HL-60 (cell line): Measurements from ENCODE around the gene TMEM221.
"Not testable (repeated sequence)": the region's sequence is repeated elsewhere in the genome, so short reads cannot be mapped to it uniquely, and the experiment has no call there.

Source experiments
- DNase-seq, 2 experiments: peaks; one replicate each; pipeline ENCODE4 v3.0.0-alpha.2; 2010 to 2020; ENCODE audit warnings: low read depth in 1 of 2, low spot score in 1 of 2
- H3K27ac ChIP-seq: fragments of 250-450 bp; sonication (Bioruptor Pico); replicated peaks from 2 replicates; pipeline ENCODE4 v1.5.1; 2020; ENCODE audit warnings: mild to moderate bottlenecking, moderate library complexity
- H3K27me3 ChIP-seq: fragments of 250-450 bp; sonication (Bioruptor Pico); 2 replicates; pipeline ENCODE4 v1.5.1; 2021; ENCODE audit warnings: mild to moderate bottlenecking, moderate library complexity; ENCODE audit not compliant: insufficient read depth, poor library complexity, severe bottlenecking
- H3K4me3 ChIP-seq: replicated peaks from 2 replicates; pipeline ENCODE4 v1.5.1; 2011; ENCODE audit warnings: mild to moderate bottlenecking, control low read depth, low read length; ENCODE audit not compliant: insufficient read depth
- GABPA ChIP-seq: IDR thresholded peaks from 2 replicates; pipeline ENCODE4 v1.6.1; 2012; ENCODE audit warnings: low read depth
- POLR2AphosphoS5 ChIP-seq: IDR thresholded peaks from 2 replicates; pipeline ENCODE4 v1.6.1; 2012; ENCODE audit warnings: low read depth
- SPI1 ChIP-seq: IDR thresholded peaks from 2 replicates; pipeline ENCODE4 v1.6.1; 2012; ENCODE audit warnings: low read depth, mild to moderate bottlenecking, borderline replicate concordance
- TF ChIP-seq, protein P1 (sequence below): IDR thresholded peaks from one replicate; pipeline ENCODE4 v1.5.1; 2011; ENCODE audit warnings: low read length, control low read depth, inconsistent platforms; ENCODE audit not compliant: insufficient read depth
- TF ChIP-seq, protein P2 (sequence below): IDR thresholded peaks from 2 replicates; pipeline ENCODE4 v1.6.1; 2012; ENCODE audit warnings: low read depth; ENCODE audit not compliant: insufficient replicate concordance

Gene TMEM221

DNA sequence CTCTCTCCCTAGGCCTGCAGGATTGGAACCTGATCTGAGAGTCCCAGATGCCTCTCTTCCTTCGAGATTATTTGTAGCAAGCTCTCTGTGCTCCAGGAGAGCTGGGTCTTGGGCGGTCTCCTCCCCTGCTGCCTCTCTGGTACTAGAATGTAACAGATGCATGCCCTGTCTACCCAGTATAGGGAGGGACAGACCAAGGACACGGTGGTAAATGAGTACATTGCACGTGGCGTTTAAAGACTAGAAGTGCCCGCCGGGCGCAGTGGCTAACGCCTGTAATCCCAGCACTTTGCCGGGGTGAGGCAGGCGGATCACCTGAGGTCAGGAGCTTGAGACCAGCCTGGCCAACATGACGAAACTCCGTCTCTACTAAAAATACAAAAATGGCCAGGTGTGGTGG lies 33.5 kb upstream of the TMEM221 start:
- Histone ChIP-seq H3K27me3 (no peaks in the 10 kb centered on the region), H3K27ac (no peak overlapping the region), H3K4me3 (no peak overlapping the region)
- DNase-seq: no peak
- TF ChIP-seq, protein P1, sequence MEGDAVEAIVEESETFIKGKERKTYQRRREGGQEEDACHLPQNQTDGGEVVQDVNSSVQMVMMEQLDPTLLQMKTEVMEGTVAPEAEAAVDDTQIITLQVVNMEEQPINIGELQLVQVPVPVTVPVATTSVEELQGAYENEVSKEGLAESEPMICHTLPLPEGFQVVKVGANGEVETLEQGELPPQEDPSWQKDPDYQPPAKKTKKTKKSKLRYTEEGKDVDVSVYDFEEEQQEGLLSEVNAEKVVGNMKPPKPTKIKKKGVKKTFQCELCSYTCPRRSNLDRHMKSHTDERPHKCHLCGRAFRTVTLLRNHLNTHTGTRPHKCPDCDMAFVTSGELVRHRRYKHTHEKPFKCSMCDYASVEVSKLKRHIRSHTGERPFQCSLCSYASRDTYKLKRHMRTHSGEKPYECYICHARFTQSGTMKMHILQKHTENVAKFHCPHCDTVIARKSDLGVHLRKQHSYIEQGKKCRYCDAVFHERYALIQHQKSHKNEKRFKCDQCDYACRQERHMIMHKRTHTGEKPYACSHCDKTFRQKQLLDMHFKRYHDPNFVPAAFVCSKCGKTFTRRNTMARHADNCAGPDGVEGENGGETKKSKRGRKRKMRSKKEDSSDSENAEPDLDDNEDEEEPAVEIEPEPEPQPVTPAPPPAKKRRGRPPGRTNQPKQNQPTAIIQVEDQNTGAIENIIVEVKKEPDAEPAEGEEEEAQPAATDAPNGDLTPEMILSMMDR: no peak
- TF ChIP-seq GABPA (no peak), SPI1 (no peak), POLR2AphosphoS5 (no peak)
- TF ChIP-seq, protein P2, sequence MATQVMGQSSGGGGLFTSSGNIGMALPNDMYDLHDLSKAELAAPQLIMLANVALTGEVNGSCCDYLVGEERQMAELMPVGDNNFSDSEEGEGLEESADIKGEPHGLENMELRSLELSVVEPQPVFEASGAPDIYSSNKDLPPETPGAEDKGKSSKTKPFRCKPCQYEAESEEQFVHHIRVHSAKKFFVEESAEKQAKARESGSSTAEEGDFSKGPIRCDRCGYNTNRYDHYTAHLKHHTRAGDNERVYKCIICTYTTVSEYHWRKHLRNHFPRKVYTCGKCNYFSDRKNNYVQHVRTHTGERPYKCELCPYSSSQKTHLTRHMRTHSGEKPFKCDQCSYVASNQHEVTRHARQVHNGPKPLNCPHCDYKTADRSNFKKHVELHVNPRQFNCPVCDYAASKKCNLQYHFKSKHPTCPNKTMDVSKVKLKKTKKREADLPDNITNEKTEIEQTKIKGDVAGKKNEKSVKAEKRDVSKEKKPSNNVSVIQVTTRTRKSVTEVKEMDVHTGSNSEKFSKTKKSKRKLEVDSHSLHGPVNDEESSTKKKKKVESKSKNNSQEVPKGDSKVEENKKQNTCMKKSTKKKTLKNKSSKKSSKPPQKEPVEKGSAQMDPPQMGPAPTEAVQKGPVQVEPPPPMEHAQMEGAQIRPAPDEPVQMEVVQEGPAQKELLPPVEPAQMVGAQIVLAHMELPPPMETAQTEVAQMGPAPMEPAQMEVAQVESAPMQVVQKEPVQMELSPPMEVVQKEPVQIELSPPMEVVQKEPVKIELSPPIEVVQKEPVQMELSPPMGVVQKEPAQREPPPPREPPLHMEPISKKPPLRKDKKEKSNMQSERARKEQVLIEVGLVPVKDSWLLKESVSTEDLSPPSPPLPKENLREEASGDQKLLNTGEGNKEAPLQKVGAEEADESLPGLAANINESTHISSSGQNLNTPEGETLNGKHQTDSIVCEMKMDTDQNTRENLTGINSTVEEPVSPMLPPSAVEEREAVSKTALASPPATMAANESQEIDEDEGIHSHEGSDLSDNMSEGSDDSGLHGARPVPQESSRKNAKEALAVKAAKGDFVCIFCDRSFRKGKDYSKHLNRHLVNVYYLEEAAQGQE: no peak

DNA sequence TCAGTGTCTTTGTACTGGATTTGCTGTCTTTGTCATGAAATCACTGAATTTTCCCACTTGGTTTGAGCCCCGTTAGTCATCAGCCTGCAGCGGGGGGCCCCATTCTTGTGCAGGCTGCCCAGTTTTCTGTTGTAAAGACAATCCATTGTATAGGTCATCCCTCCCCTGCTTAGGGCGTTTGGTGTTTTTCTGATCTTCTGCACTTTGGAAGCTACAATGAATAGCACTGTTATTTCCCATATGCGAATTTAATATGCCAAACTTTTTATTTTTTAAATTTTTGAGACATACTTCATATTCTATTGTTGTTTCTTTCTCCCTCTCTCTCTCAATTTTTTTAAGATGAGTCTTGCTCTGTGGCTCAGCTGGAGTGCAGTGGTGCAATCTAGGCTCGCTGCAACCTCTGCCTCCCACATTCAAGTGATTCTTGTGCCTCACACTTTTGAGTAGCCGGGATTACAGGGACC lies 30.9 kb upstream of the TMEM221 start:
- no peak overlapping the region for H3K27ac ChIP-seq
- no peaks in the 10 kb centered on the region for H3K27me3 ChIP-seq
- DNase-seq: peak in 1 of 2 experiments; percentile 17
- TF ChIP-seq, protein P1: no peak
- TF ChIP-seq, protein P2: no peak
- TF ChIP-seq POLR2AphosphoS5: no peak
- TF ChIP-seq GABPA: no peak
- TF ChIP-seq SPI1: no peak
- H3K4me3 ChIP-seq: no peak overlapping the region

DNA sequence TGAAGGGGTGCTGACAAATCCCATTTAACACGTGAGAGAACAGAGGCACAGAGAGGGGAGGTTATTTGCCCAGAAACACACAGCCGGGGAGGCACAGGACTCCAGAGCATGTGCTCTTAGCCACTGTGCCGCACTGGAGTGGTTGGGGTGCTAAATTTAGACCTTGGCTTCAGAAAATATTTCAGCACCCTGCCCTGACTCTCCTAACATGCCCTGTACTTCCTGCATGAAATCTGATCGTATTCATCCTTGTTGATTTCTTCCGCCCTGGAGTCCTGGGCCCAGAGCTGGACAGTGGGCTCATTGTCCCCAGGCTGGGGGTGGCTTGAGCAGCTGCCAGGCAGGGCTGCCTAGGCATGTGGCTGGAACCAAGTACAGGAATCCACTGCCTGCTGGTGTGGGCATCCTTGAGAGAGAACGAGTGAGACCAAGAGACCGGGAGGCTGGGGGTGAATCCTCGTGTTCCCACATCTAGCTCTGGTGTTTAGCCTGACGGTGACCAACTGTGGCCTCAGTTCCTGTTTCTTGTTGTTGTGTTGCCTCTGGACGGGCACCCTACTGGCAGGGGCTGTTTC lies 27.2 kb upstream of the TMEM221 start:
- peak in 1 of 2 experiments; percentile 53 for DNase-seq
- TF ChIP-seq, protein P2: no peak
- TF ChIP-seq SPI1 (peak; percentile 73; the same call in 1 of the 2 replicates), GABPA (peak; percentile 25; the same call in 1 of the 2 replicates), POLR2AphosphoS5 (no peak)
- TF ChIP-seq, protein P1: no peak
- H3K27ac ChIP-seq: 0 out of 2 replicates have a peak overlapping the region, but pooled peaks have one; percentile 7

GRCh38 chr19:17475011-17475540 lies 26.6 kb upstream of the TMEM221 start:
- not testable (repeated sequence) for H3K27ac ChIP-seq, H3K4me3 ChIP-seq, DNase-seq, H3K27me3 ChIP-seq

More for the DNA sequence above, 27.2 kb upstream of the TMEM221 start:
- no peak overlapping the region for H3K4me3 ChIP-seq
- peaks cover 3% of the 10 kb centered on the region for H3K27me3 ChIP-seq
